Measurements from ENCODE around the gene PDE4C.
"Not testable (repeated sequence)": the region's sequence is repeated elsewhere in the genome, so short reads cannot be mapped to it uniquely, and the experiment has no call there.

The PDE4C gene

GRCh38 chr19:18223860-18224524 is 2.2 kb downstream of the PDE4C start:
- no peak for DNase-seq (ENCODE audit: low read depth in 2 of 2)

GRCh38 chr19:18221815-18222725 is 4.2 kb downstream of the PDE4C start:
- DNase-seq (ENCODE audit: low read depth in 2 of 2), result no peak

- no peak for DNase-seq (ENCODE audit: low read depth in 2 of 2)
These were observed 5.5 kb downstream of the PDE4C start for GRCh38 chr19:18220632-18221275.

- no peak for DNase-seq (ENCODE audit: low read depth in 2 of 2)
These were observed 6.2 kb downstream of the PDE4C start for GRCh38 chr19:18219911-18220631.

GRCh38 chr19:18218600-18218999 is 7.6 kb downstream of the PDE4C start:
- no peak for DNase-seq (ENCODE audit: low read depth in 2 of 2)

- no peak for DNase-seq (ENCODE audit: low read depth in 2 of 2)
These were observed 8.1 kb downstream of the PDE4C start for GRCh38 chr19:18218159-18218558.

- DNase-seq (ENCODE audit: low read depth in 2 of 2), result no peak
These were observed 9.4 kb downstream of the PDE4C start for GRCh38 chr19:18216789-18217188.

- no peak for DNase-seq (ENCODE audit: low read depth in 2 of 2)
These were observed 11.3 kb downstream of the PDE4C start for GRCh38 chr19:18214779-18215433.

- DNase-seq (ENCODE audit: low read depth in 2 of 2), result no peak
These were observed 14.6 kb downstream of the PDE4C start for GRCh38 chr19:18211683-18212082.

GRCh38 chr19:18209912-18210311 is 16.3 kb downstream of the PDE4C start:
- DNase-seq (ENCODE audit: low read depth in 2 of 2), result not testable (repeated sequence)

- peak in 1 of 2 donors; percentile 46 for DNase-seq (ENCODE audit: low read depth in 2 of 2)
These were observed 17.9 kb downstream of the PDE4C start for GRCh38 chr19:18208098-18208951.

GRCh38 chr19:18206018-18206417 is 20.2 kb downstream of the PDE4C start:
- DNase-seq (ENCODE audit: low read depth in 2 of 2), result no peak

GRCh38 chr19:18205200-18205892 is 20.9 kb downstream of the PDE4C start:
- no peak for DNase-seq (ENCODE audit: low read depth in 2 of 2)

GRCh38 chr19:18204394-18205199 is 21.6 kb downstream of the PDE4C start:
- DNase-seq (ENCODE audit: low read depth in 2 of 2), result no peak

GRCh38 chr19:18203863-18204393 is 22.3 kb downstream of the PDE4C start, which contains the start of gene RAB3A:
TSS of gene RAB3A (minus strand) at chr19:18204042. CDS start at chr19:18202740, 1,302 bp downstream.
- DNase-seq (ENCODE audit: low read depth in 2 of 2), result peak; percentile 94 to 98

- no peak for DNase-seq (ENCODE audit: low read depth in 2 of 2)
These were observed 22.8 kb downstream of the PDE4C start for GRCh38 chr19:18203408-18203862.

GRCh38 chr19:18202778-18203407 is 23.3 kb downstream of the PDE4C start:
- no peak for DNase-seq (ENCODE audit: low read depth in 2 of 2)

- no peak for DNase-seq (ENCODE audit: low read depth in 2 of 2)
These were observed 23.9 kb downstream of the PDE4C start for GRCh38 chr19:18202397-18202777.
